ENCODE measurements around the gene ABLIM3.

DNA sequence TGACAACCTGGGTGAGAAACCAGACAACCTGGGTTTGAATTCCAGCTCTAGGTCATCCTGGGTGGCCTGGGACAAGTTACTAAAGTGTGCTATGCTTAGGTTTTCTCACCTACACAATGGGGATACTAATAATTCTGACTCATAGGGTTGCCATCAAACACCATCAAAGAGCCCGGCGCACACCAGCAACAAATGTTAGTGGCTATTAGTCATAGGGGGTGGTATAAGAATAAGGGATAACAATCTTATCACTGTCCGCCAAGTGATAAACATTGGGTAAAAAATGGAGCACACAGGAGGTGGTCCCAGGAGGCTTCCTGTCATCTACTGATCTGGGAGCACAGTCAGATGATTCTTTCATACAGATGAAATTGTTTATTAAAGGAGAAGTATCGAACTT, 68.9 kb downstream of the ABLIM3 start:
- TF ChIP-seq, protein P1, sequence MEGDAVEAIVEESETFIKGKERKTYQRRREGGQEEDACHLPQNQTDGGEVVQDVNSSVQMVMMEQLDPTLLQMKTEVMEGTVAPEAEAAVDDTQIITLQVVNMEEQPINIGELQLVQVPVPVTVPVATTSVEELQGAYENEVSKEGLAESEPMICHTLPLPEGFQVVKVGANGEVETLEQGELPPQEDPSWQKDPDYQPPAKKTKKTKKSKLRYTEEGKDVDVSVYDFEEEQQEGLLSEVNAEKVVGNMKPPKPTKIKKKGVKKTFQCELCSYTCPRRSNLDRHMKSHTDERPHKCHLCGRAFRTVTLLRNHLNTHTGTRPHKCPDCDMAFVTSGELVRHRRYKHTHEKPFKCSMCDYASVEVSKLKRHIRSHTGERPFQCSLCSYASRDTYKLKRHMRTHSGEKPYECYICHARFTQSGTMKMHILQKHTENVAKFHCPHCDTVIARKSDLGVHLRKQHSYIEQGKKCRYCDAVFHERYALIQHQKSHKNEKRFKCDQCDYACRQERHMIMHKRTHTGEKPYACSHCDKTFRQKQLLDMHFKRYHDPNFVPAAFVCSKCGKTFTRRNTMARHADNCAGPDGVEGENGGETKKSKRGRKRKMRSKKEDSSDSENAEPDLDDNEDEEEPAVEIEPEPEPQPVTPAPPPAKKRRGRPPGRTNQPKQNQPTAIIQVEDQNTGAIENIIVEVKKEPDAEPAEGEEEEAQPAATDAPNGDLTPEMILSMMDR (IDR thresholded peaks at IDR 0.05; ENCODE audit: insufficient read depth, low read length): no peak
- TF ChIP-seq, protein P2, sequence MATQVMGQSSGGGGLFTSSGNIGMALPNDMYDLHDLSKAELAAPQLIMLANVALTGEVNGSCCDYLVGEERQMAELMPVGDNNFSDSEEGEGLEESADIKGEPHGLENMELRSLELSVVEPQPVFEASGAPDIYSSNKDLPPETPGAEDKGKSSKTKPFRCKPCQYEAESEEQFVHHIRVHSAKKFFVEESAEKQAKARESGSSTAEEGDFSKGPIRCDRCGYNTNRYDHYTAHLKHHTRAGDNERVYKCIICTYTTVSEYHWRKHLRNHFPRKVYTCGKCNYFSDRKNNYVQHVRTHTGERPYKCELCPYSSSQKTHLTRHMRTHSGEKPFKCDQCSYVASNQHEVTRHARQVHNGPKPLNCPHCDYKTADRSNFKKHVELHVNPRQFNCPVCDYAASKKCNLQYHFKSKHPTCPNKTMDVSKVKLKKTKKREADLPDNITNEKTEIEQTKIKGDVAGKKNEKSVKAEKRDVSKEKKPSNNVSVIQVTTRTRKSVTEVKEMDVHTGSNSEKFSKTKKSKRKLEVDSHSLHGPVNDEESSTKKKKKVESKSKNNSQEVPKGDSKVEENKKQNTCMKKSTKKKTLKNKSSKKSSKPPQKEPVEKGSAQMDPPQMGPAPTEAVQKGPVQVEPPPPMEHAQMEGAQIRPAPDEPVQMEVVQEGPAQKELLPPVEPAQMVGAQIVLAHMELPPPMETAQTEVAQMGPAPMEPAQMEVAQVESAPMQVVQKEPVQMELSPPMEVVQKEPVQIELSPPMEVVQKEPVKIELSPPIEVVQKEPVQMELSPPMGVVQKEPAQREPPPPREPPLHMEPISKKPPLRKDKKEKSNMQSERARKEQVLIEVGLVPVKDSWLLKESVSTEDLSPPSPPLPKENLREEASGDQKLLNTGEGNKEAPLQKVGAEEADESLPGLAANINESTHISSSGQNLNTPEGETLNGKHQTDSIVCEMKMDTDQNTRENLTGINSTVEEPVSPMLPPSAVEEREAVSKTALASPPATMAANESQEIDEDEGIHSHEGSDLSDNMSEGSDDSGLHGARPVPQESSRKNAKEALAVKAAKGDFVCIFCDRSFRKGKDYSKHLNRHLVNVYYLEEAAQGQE (IDR thresholded peaks at IDR 0.05; ENCODE audit: insufficient replicate concordance, low read depth): no peak
- no peak for TF ChIP-seq POLR2AphosphoS5 (IDR thresholded peaks at IDR 0.05; ENCODE audit: low read depth)
